ENCODE measurements around the gene CNTNAP2. TPM values are rescaled to one million over a fixed set of nuclear protein-coding genes. Genes with fewer than 3 reads are reported as not detected.
"Not testable (repeated sequence)": the region's sequence is repeated elsewhere in the genome, so short reads cannot be mapped to it uniquely, and the experiment has no call there.

CNTNAP2 gene
- total RNA-seq, 1 experiment from 2014 or later = 42.5 TPM

DNA sequence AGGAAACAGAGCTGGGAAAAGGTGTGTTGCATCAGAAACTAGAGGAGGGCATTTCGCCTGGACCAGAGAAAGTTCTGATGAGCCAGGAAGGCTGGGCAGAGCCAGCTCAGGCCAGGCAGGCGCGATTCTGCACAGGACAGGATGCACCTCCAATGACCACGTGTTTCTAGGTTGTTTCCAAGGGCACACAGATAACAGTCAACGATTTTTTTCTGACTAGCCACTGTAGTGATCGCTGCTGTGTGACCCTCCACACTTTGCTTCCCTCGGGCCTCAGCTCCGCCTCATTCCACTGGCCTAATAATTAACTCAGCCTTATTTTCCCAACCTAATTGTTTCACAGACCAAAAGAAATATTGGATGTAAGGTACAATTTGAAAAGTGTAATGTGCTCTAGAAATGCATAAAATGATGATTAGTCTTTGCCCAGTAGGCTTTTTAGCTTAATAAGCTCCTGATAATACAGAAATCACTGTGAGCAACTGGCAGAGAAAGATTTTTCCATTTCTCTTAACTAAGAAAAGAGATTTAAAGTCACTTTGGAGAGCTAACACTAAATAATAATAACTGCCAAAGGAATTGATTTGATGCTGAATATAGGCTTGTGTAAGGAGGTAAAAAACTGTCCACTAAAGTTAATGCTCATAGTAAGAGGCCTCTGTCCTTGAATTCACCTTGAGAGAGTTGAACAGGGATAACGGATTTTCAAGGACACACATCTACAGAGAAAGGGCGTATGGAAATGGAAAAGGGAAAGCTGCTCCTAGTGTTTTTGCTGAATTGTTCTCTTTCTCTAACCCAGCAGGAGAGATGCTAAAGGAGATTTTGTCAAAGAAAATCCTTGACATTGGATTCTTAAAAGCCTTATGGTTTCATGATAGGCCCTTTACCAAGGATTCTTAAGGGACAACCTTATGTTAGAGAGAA is 2183.0 kb downstream of the CNTNAP2 start:
- intact Hi-C loops (cut with micrococcal nuclease; ENCODE audit: unreplicated experiment) = loop anchor here (1.0 kb wide), 2 partner anchors 19 to 28 kb away; no protein-coding TSS in a partner anchor
- Mint-ChIP-seq H3K27me3 (ENCODE audit: insufficient read depth, unreplicated experiment) (no peaks in the 10 kb centered on the region), H3K9me3 (ENCODE audit: unreplicated experiment) (peaks cover 14% of the 10 kb centered on the region), H3K27ac (ENCODE audit: unreplicated experiment) (peak overlapping the region; percentile 76), H3K4me1 (ENCODE audit: low read depth, unreplicated experiment) (peaks cover 11% of the 10 kb centered on the region), H3K4me3 (ENCODE audit: unreplicated experiment) (peak overlapping the region; percentile 28), H3K36me3 (ENCODE audit: insufficient read depth, unreplicated experiment) (no peaks in the 10 kb centered on the region)
- POLR2A ChIA-PET = no interaction called here
- H3K4me1 ChIP-seq = peaks cover 33% of the 10 kb centered on the region
- BruUV-seq (replicated peaks) = no TSS peak
- TF ChIP-seq CTCF (IDR thresholded peaks at IDR 0.05; ENCODE audit: insufficient read depth in 1 of 2, low read depth in 1 of 2, low read length in 1 of 2, severe bottlenecking in 1 of 2, unreplicated experiment in 1 of 2) = no peak
- H3K9me3 ChIP-seq = no peaks in the 10 kb centered on the region
- peak; percentile 66 to 79 for DNase-seq
- H3K27me3 ChIP-seq (replicated peaks; ENCODE audit: control insufficient read depth, insufficient read depth, low read length) = no peaks in the 10 kb centered on the region
- H3K36me3 ChIP-seq (ENCODE audit: control insufficient read depth, insufficient read depth, low read length) = no peaks in the 10 kb centered on the region
- CTCF ChIA-PET = interaction anchor here (1.0 kb wide), 1 partner anchor 19 kb away, joined by 4 read pairs; no protein-coding TSS in a partner anchor
- no peak overlapping the region for H3K4me3 ChIP-seq (ENCODE audit: low read depth, low read length)

- H3K4me1 ChIP-seq = peaks cover 24% of the 10 kb centered on the region
- POLR2A ChIA-PET; H3K4me1 Mint-ChIP-seq (ENCODE audit: low read depth, unreplicated experiment); H3K36me3 Mint-ChIP-seq (ENCODE audit: insufficient read depth, unreplicated experiment); H3K27ac Mint-ChIP-seq (ENCODE audit: unreplicated experiment); H3K36me3 ChIP-seq (ENCODE audit: control insufficient read depth, insufficient read depth, low read length); intact Hi-C loops (cut with micrococcal nuclease; ENCODE audit: unreplicated experiment); H3K9me3 ChIP-seq; BruUV-seq (replicated peaks); H3K27me3 ChIP-seq (replicated peaks; ENCODE audit: control insufficient read depth, insufficient read depth, low read length); H3K4me3 Mint-ChIP-seq (ENCODE audit: unreplicated experiment); H3K27me3 Mint-ChIP-seq (ENCODE audit: insufficient read depth, unreplicated experiment); H3K4me3 ChIP-seq (ENCODE audit: low read depth, low read length); H3K9me3 Mint-ChIP-seq (ENCODE audit: unreplicated experiment); CTCF ChIA-PET; DNase-seq: not testable (repeated sequence)
Measured at GRCh38 chr7:148302436-148302835, 2185.8 kb downstream of the CNTNAP2 start.

GRCh38 chr7:148303295-148304082 is 2186.9 kb downstream of the CNTNAP2 start:
- no peaks in the 10 kb centered on the region for H3K9me3 ChIP-seq
- Mint-ChIP-seq H3K27ac (ENCODE audit: unreplicated experiment) (no peak overlapping the region), H3K27me3 (ENCODE audit: insufficient read depth, unreplicated experiment) (no peaks in the 10 kb centered on the region), H3K4me3 (ENCODE audit: unreplicated experiment) (no peak overlapping the region), H3K4me1 (ENCODE audit: low read depth, unreplicated experiment) (no peaks in the 10 kb centered on the region), H3K9me3 (ENCODE audit: unreplicated experiment) (no peaks in the 10 kb centered on the region), H3K36me3 (ENCODE audit: insufficient read depth, unreplicated experiment) (no peaks in the 10 kb centered on the region)
- H3K4me1 ChIP-seq = peaks cover 17% of the 10 kb centered on the region
- no TSS peak for BruUV-seq (replicated peaks)
- intact Hi-C loops (cut with micrococcal nuclease; ENCODE audit: unreplicated experiment) = no loop called here
- CTCF ChIA-PET = no interaction called here
- no peaks in the 10 kb centered on the region for H3K36me3 ChIP-seq (ENCODE audit: control insufficient read depth, insufficient read depth, low read length)
- no peak for TF ChIP-seq CTCF (IDR thresholded peaks at IDR 0.05; ENCODE audit: insufficient read depth in 1 of 2, low read depth in 1 of 2, low read length in 1 of 2, severe bottlenecking in 1 of 2, unreplicated experiment in 1 of 2)
- no peak overlapping the region for H3K4me3 ChIP-seq (ENCODE audit: low read depth, low read length)
- POLR2A ChIA-PET = no interaction called here
- no peaks in the 10 kb centered on the region for H3K27me3 ChIP-seq (replicated peaks; ENCODE audit: control insufficient read depth, insufficient read depth, low read length)
- no peak for DNase-seq

Data from Caco-2 (cell line).